ENCODE data around the gene RIOK2. TPM values are rescaled to one million over a fixed set of nuclear protein-coding genes. Genes with fewer than 3 reads are reported as not detected.

The RIOK2 gene
- total and polyA plus RNA-seq, 9 of the 15 experiments (the other 6 are each of a cell fraction or from before 2014, with no cell fraction given), result 22.9 to 97.6 (median 47.8) TPM

DNA sequence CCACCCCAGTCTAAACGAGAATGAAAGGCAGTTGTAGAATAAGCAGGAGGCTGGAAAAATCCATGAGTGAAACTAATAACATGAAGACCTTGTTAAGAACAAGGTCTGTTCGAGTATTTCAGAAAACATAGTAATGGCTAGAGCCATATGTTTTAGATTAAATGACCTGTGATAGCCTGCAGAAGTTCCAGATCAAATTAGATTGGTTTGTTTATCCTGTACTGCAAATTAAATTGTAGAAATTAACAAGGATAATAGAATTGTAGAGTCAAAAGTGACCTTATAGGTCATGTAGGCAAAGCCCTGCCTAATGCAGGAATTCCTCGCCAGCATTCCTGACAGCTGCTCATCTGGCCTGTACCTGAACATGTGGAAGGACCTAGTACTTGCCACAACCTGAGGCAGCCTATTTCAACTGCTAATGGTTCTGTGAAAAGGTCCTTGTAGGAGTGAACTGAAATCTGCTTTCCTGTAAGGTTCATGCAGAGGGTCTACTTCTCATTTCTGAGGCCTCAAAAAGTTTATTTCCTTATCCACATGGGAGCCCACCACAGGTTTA lies 57.8 kb downstream of the RIOK2 start (continued):
- TF ChIP-seq ZBTB49 (CRISPR knock-in tag; IDR thresholded peaks at IDR 0.05; ENCODE audit: borderline replicate concordance) (no peak), ZNF696 (CRISPR knock-in tag; conservative IDR thresholded peaks at IDR 0.05) (no peak), MAZ (CRISPR knock-in tag; conservative IDR thresholded peaks at IDR 0.05 in 1 of 2, IDR thresholded peaks at IDR 0.05 in 1 of 2) (no peak), NFYB (IDR thresholded peaks at IDR 0.05; ENCODE audit: extremely low read depth, insufficient read length) (no peak), FOXA3 (CRISPR knock-in tag; conservative IDR thresholded peaks at IDR 0.05 in 1 of 2, IDR thresholded peaks at IDR 0.05 in 1 of 2) (no peak), ZFP1 (CRISPR knock-in tag; IDR thresholded peaks at IDR 0.05) (no peak), LARP7 (IDR thresholded peaks at IDR 0.05) (no peak), ESRRA (IDR thresholded peaks at IDR 0.05; ENCODE audit: borderline replicate concordance, low read depth) (no peak), CAMTA2 (CRISPR knock-in tag; conservative IDR thresholded peaks at IDR 0.05) (no peak)
- TF ChIP-seq, protein P1, sequence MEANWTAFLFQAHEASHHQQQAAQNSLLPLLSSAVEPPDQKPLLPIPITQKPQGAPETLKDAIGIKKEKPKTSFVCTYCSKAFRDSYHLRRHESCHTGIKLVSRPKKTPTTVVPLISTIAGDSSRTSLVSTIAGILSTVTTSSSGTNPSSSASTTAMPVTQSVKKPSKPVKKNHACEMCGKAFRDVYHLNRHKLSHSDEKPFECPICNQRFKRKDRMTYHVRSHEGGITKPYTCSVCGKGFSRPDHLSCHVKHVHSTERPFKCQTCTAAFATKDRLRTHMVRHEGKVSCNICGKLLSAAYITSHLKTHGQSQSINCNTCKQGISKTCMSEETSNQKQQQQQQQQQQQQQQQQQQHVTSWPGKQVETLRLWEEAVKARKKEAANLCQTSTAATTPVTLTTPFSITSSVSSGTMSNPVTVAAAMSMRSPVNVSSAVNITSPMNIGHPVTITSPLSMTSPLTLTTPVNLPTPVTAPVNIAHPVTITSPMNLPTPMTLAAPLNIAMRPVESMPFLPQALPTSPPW (CRISPR knock-in tag; IDR thresholded peaks at IDR 0.05), result no peak
- TF ChIP-seq, protein P2, sequence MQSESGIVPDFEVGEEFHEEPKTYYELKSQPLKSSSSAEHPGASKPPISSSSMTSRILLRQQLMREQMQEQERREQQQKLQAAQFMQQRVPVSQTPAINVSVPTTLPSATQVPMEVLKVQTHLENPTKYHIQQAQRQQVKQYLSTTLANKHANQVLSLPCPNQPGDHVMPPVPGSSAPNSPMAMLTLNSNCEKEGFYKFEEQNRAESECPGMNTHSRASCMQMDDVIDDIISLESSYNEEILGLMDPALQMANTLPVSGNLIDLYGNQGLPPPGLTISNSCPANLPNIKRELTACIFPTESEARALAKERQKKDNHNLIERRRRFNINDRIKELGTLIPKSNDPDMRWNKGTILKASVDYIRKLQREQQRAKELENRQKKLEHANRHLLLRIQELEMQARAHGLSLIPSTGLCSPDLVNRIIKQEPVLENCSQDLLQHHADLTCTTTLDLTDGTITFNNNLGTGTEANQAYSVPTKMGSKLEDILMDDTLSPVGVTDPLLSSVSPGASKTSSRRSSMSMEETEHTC (IDR thresholded peaks at IDR 0.05), result no peak

Data from K562 (cell line).